ENCODE measurements around the gene COL16A1. TPM values are rescaled to one million over a fixed set of nuclear protein-coding genes. Genes with fewer than 3 reads are reported as not detected.

COL16A1 gene
- total and polyA plus RNA-seq, 2 of the 4 experiments (the other 2 are of a cell fraction): 34.2 to 62.8 TPM

GRCh38 chr1:31633117-31633516, 70.7 kb downstream of the COL16A1 start:
- Histone ChIP-seq H4K5ac (ENCODE audit: low read depth, low read length) (no peak overlapping the region), H2AFZ (replicated peaks; ENCODE audit: low read length, poor library complexity) (no peak overlapping the region), H3K27me3 (ENCODE audit: control insufficient read depth, insufficient read depth, low read length) (no peaks in the 10 kb centered on the region), H4K8ac (ENCODE audit: low read depth in 2 of 2, low read length in 2 of 2) (no peak overlapping the region), H2BK20ac (ENCODE audit: low read depth, low read length) (no peak overlapping the region), H2AK9ac (replicated peaks; ENCODE audit: low read depth, low read length, poor library complexity) (no peak overlapping the region), H3K27ac (ENCODE audit: insufficient read depth, low read length) (no peak overlapping the region), H3K14ac (replicated peaks; ENCODE audit: low read depth, low read length) (no peak overlapping the region), H2BK15ac (ENCODE audit: low read depth, low read length) (no peak overlapping the region), H3K9me3 (ENCODE audit: control insufficient read depth, insufficient read depth, low read length) (no peaks in the 10 kb centered on the region), H4K20me1 (ENCODE audit: insufficient read depth, low read length) (peaks cover 34% of the 10 kb centered on the region), H3K23ac (ENCODE audit: low read depth, low read length) (no peak overlapping the region), H3K36me3 (ENCODE audit: control insufficient read depth, insufficient read depth, low read length) (peaks cover 36% of the 10 kb centered on the region), H3K4me3 (ENCODE audit: insufficient read depth, low read depth, low read length) (no peak overlapping the region), H3K4me1 (ENCODE audit: control insufficient read depth, insufficient read depth, low read length) (peaks cover 3% of the 10 kb centered on the region; the same call in 1 of the 2 replicates), H3K4me2 (ENCODE audit: low read depth, low read length) (no peak overlapping the region), H2BK120ac (ENCODE audit: low read depth, low read length) (no peak overlapping the region), H3K9ac (ENCODE audit: low read depth, low read length) (no peak overlapping the region), H3K4ac (ENCODE audit: low read depth, low read length) (no peak overlapping the region), H2AK5ac (ENCODE audit: low read depth, low read length) (no peak overlapping the region), H3K18ac (ENCODE audit: low read depth, low read length) (no peak overlapping the region), H3K79me1 (ENCODE audit: low read depth in 1 of 2, low read length in 2 of 2) (peaks cover 23 to 51% of the 10 kb centered on the region in 2 experiments), H3K9me1 (ENCODE audit: insufficient read depth, low read length) (peaks cover 9% of the 10 kb centered on the region; the same call in 1 of the 2 replicates), H2BK5ac (ENCODE audit: low read depth, low read length, poor library complexity, severe bottlenecking) (no peak overlapping the region), H4K91ac (ENCODE audit: insufficient read depth, low read depth, low read length) (no peak overlapping the region), H3K56ac (ENCODE audit: extremely low read depth, insufficient read depth, low read length) (no peak overlapping the region)
- ATAC-seq (ENCODE audit: low read depth) (peak; percentile 44; the same call in 1 of the 2 replicates), DNase-seq (no peak)
- dilution Hi-C loops (cut with HindIII; ENCODE audit: low sequenced_read_pairs, unreplicated experiment) (no loop called here), in situ Hi-C loops (cut with MboI; ENCODE audit: low sequenced_read_pairs) (no loop called here), intact Hi-C loops (cut with micrococcal nuclease) (no loop called here)
- ChIA-PET CTCF (interaction anchor here (0.8 to 1.4 kb wide), 3 partner anchors 12 to 45 kb away, joined by 3 to 4 read pairs (median 4); partner anchors contain the start of gene PEF1), POLR2A (ENCODE audit: unreplicated experiment) (no interaction called here)
- TF ChIP-seq, protein P1, sequence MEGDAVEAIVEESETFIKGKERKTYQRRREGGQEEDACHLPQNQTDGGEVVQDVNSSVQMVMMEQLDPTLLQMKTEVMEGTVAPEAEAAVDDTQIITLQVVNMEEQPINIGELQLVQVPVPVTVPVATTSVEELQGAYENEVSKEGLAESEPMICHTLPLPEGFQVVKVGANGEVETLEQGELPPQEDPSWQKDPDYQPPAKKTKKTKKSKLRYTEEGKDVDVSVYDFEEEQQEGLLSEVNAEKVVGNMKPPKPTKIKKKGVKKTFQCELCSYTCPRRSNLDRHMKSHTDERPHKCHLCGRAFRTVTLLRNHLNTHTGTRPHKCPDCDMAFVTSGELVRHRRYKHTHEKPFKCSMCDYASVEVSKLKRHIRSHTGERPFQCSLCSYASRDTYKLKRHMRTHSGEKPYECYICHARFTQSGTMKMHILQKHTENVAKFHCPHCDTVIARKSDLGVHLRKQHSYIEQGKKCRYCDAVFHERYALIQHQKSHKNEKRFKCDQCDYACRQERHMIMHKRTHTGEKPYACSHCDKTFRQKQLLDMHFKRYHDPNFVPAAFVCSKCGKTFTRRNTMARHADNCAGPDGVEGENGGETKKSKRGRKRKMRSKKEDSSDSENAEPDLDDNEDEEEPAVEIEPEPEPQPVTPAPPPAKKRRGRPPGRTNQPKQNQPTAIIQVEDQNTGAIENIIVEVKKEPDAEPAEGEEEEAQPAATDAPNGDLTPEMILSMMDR (conservative IDR thresholded peaks at IDR 0.05; ENCODE audit: low read depth, low read length): peak; percentile 40
- TF ChIP-seq RFX5 (IDR thresholded peaks at IDR 0.05; ENCODE audit: low read depth, low read length) (no peak), CEBPB (IDR thresholded peaks at IDR 0.05; ENCODE audit: low read depth, low read length) (no peak), SMC3 (IDR thresholded peaks at IDR 0.05; ENCODE audit: low read depth, low read length) (peak; percentile 40; the same call in 1 of the 2 replicates), RAD21 (IDR thresholded peaks at IDR 0.05; ENCODE audit: low read length) (peak; percentile 34), POLR2A (IDR thresholded peaks at IDR 0.05; ENCODE audit: low read depth, low read length) (no peak)
- no TSS peak for BruUV-seq (replicated peaks)
- no CpG with 5 or more reads among the region's 4 CpGs for WGBS, 2 experiments (ENCODE audit: extremely low coverage in 2 of 2, insufficient read length in 1 of 2)

All from IMR-90 (cell line).